GM19240 (cell line): Measurements from ENCODE around the gene CAPN3.
"Not testable (repeated sequence)": the region's sequence is repeated elsewhere in the genome, so short reads cannot be mapped to it uniquely, and the experiment has no call there.

Source experiments
- DNase-seq: peaks from one replicate; pipeline ENCODE4 v3.0.0; 2011; ENCODE audit warnings: low spot score; ENCODE audit not compliant: insufficient read length

The CAPN3 gene

GRCh38 chr15:42359249-42359648 is at the start of gene CAPN3:
CAPN3 (plus strand) TSS chr15:42359501; CDS start chr15:42359806, 305 bp downstream.
- DNase-seq, result no peak

DNA sequence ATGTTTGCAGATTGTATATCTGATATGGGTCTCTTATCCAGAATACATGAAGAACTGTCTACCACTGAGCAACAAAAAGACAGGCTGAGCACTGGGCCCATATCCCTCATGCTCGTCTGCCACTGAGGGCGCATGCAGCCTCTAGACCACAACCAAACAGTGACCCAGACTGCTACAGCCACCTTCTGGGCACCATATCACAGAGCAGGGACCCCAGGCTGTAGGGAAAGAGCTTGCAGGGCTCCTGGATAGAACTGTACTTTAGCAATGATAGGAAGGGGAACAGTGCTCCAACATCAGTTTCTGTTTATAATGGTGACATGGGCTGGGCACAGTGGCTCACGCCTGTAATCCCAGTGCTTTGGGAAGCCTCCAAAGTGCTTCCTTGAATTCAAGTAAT is 45.8 kb upstream of the CAPN3 start:
- DNase-seq, result no peak

DNA sequence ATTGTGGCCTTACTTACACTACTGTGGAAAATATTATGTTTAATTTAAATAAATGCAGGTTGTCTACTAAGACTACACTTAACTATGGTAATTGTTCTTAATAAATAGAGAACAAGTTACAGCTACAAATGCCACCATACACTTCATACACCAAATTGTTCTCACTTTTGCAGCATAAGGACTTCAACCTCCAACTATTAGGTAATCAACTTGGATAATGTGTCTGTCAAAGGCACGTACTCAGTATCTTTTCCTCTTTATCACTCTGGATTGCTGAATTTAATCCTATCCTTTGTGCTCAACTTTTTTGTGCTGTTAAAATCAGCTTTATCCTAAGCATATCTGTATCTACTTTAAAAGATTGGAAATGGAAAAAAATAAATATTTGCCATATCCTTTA is 44.5 kb upstream of the CAPN3 start:
- no peak for DNase-seq

- DNase-seq, result no peak
These were observed 43.8 kb upstream of the CAPN3 start for GRCh38 chr15:42315521-42315920.

DNA sequence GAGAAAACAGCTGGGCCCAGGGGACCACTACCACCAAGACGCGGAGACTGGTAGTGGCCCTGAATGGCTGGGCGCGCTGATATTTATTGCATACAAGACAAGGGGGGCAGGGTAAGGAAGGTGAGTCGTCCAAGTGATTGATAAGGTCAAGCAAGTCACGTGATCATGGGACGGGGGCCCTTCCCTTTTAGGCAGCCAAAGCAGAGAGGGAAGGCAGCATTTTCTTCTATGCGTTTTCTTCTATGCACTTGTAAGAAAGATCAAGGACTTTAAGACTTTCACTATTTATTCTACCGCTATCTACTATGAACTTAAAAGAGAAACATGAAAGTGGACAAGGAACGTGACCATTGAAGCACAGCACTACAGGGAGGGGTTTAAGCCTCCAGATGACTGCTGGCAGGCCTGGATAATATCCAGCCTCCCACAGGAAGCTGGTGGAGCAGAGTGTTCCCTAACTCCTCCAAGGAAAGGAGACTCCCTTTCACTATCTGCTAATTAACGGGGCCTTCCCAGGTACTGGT is 43.0 kb upstream of the CAPN3 start:
- DNase-seq, result not testable (repeated sequence)

- DNase-seq, result no peak
These were observed 40.1 kb upstream of the CAPN3 start for GRCh38 chr15:42319206-42319605.

DNA sequence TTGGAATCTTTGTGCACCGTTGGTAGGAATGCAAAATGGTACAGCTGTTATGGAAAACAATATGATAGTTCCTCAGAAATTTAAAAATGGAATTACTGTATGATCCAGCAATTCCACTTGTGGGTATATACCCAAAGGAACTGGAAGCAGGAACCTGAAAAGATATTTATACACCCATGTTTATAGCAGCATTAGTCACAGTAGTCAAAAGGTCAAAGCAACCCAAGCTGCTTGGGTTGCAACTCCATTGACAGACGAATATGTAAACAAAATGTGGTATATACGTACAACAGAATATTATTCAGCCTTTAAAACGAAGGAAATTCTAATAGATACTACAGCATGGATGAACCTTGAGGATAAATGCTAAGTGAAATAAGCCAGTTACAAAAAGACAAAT is 35.0 kb upstream of the CAPN3 start:
- DNase-seq, result no peak

- DNase-seq, result no peak
These were observed 30.1 kb upstream of the CAPN3 start for GRCh38 chr15:42329161-42329560.

DNA sequence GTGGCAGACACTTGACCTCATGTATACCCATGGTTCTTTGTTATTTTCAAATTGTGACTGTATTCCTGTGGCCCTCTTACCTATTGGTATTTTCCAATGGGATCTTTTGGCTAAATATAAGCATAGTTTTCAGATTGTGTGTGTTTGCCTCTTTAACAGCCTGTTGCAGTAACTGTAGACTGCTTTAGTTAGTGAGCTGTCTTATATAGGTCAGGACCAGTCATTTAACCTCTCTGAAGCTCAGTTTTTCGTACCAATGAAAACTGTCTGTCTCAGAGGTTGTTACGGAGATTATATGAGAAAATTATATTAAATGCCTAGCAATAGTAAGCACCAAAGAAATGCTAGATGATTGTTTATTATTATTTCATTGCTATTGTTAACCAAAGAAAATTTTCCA is 29.3 kb upstream of the CAPN3 start:
- no peak for DNase-seq

GRCh38 chr15:42331235-42331634 is 28.1 kb upstream of the CAPN3 start:
- DNase-seq, result no peak

- no peak for DNase-seq
These were observed 27.0 kb upstream of the CAPN3 start for GRCh38 chr15:42332331-42332730.

DNA sequence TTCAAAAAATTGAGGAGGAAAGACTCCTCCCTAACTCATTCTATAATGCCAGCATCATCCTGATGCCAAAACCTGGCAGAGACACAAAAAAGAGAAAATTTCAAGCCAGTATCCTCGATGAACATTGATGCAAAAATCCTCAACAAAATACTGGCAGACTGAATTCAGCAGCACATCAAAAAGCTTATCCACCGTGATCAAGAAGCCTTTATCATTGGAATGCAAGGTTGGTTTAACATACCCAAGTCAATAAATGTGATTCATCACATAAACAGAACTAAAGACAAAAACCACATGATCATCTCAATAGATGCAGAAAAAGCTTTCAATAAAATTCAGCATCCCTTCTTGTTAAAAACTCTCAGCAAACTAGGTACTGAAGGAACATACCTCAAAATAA is 24.2 kb upstream of the CAPN3 start:
- DNase-seq, result no peak

DNA sequence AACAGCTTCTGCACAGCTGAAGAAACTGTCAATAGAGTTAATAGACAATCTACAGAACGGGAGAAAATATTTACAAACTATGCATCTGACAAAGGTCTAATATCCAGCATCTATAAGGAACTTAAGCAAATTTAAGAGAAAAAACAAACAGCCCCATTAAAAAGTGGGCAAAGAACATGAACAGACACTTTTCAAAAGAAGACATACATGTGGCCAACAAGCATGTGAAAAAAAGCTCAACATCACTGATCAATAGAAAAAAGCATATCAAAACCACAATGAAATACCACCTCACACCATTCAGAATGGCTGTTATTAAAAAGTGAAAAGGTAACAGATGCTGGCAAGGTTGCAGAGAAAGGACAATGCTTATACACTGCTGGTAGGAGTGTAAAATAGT is 22.7 kb upstream of the CAPN3 start:
- DNase-seq, result not testable (repeated sequence)

DNA sequence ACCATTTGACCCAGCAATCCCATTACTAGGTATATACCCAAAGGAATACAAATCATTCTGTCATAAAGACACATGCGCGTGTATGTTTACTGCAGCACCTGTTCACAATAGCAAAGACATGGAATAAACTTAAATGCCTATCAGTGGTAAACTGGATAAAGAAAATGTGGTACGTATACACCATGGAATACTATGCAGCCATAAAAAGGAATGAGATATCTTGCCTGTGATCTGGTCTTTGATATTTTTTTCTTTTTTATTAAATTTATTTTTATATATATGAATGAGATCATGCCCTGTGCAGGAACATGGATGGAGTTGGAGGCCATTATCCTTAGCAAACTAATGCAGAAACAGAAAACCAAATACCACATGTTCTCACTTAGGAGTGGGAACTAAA is 22.2 kb upstream of the CAPN3 start:
- DNase-seq, result not testable (repeated sequence)

GRCh38 chr15:42338500-42338899 is 20.8 kb upstream of the CAPN3 start:
- no peak for DNase-seq

DNA sequence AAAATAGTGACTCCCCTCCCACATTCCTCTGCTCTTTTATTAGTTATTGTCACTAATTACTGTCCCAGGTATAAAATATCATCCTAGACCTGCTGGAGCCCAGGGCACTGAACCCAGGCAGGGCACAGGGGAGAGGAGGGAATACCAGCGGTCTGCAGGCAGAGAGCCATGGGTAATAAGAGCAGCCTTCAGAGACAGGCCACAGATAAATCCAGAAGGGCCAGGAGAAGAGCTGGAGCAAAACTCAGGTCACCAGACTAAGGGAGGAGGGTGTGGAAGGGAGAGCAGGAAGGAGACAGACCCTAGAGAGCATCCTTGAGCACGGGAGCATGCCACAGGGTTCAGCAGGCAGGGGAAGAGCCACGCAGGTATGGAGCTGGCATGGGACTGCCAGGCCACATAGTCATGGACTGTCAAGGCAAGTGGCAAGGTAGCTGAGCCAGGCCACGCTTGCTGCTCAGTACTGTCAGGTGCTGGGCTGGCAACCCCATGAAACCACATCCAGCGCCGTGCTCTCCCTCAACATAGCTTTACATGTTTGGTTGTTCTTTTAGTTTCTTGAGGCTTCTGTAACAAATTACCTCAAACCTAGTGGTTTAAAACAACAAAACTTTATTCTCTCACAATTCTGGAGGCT is 15.6 kb upstream of the CAPN3 start:
- DNase-seq, result no peak

DNA sequence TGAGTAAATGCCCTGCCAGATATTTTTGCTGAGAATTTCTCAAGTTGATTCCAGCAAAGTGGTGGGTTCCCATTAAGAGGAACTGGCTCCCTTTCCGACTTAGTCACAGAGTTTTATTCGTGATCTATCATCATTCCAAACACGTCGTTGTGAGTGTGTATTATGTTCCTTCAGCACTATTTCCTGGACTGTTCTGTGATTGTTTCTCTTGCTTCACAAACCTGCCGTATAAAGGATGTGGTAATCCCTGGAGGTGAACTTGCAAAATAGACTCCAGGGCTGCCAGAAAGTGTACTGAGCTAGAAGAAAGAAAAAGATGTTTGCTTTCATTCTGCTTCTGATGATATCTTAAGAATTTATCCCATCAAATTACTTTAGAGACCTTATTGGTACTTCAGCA is 14.5 kb upstream of the CAPN3 start:
- no peak for DNase-seq

- no peak for DNase-seq
These were observed 13.8 kb upstream of the CAPN3 start for GRCh38 chr15:42345504-42345903.

GRCh38 chr15:42348083-42348482 is 11.2 kb upstream of the CAPN3 start:
- DNase-seq, result no peak

DNA sequence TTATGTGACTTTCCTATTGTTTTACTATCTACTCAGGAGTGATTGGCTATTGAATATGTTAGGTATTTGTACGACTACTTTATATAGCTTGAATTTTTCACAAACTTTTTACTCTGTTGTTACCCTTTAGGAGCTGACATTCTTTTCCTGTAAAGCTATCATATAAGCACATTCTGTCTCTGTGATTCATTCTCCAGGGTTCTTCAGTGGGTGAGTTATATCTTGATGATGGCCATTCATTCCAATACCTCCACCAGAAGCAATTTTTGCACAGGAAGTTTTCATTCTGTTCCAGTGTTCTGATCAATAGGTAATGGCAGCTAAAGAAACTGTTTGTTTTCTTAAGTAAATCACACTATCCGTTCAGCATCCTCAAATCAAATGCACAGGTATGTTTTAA is 10.1 kb upstream of the CAPN3 start:
- no peak for DNase-seq

DNA sequence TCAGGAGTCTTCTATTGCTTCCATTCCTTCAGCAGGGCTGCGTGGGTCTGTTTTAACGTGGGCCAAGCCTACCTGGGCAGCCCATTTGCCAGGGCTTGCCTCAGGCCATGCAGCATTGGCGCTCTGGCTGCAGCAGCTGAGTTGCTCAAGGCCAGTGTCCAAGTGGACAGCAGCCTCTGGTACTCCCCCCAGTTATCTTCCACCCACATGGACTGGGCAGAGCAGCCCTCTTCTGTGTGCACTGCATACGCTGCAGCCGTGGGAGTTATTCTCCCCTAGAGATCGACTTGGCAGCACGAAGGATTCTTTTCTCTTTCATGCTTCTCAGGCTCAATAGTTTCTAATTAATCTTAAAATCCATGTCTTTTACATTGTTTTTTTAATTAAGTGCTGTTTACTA is 6.9 kb upstream of the CAPN3 start:
- no peak for DNase-seq

GRCh38 chr15:42353061-42353460 is 6.2 kb upstream of the CAPN3 start:
- no peak for DNase-seq

DNA sequence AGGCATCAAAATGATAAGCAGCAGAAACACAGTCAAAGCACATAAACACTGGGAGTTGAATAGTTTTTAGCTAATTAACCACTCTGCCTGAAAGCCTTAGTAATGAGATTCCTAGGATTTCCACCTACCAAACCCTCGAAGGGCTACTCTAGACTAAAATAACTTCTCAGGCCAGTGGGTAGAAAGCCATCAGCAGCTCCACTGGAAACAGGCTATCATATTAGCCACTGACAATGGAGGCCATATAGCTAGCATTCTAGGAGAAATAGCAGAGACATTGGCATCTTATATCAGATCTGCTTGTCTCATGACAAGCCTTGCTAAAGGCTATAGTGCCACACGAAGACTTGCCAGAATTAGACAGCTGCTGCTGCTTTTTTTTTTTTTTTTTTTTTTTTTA is 4.5 kb upstream of the CAPN3 start:
- DNase-seq, result no peak

DNA sequence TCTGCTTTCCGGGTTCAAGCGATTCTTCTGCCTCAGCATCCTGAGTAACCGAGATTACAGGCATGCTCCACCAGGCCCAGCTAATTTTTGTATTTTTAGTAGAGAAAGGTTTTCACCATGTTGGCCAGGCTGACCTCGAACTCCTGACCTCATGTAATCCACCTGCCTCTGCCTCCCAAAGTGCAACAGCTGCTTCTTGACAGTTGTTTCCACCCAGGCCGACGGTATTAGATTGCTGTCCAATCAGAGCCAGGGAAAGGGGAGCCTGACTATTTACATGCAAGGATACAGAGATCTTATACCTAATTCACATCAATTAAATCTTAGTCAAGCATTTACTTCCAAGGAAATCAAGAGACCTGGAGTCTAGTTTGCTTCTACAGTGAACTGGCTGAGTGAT is 4.0 kb upstream of the CAPN3 start:
- no peak for DNase-seq
